Calu3 (cell line): ENCODE data around the gene KAT14. TPM values are rescaled to one million over a fixed set of nuclear protein-coding genes. Genes with fewer than 3 reads are reported as not detected.
"Not testable (repeated sequence)": the region's sequence is repeated elsewhere in the genome, so short reads cannot be mapped to it uniquely, and the experiment has no call there.

Source experiments
- Bru-seq: library from RNA; stranded (reverse); fragments of 400-500 nt; gene quantifications from one replicate; lab custom pipeline; 2021; lab: Mats Ljungman, UMichigan
- BruChase-seq, 2 experiments: library from RNA; stranded (reverse); fragments of 400-500 nt; gene quantifications; one replicate each; lab custom pipeline; 2021; lab: Mats Ljungman, UMichigan
- BruUV-seq: library from RNA; stranded (reverse); fragments of 400-500 nt; replicated peaks from 2 replicates; lab custom pipeline; 2021; lab: Mats Ljungman, UMichigan
- CTCF ChIA-PET: fragments of 300-600 bp; sonication (Branson Sonifier 250); formaldehyde crosslinking; loops from one replicate; lab custom pipeline; 2022; ENCODE audit warnings: antibody characterized with exemption; lab: Charles Lee
- DNase-seq: peaks from one replicate; pipeline ENCODE4 v3.0.0; 2022
- H3K27ac Mint-ChIP-seq: one replicate; pipeline ENCODE4 v1.8.0; 2022; ENCODE audit warnings: mixed read lengths; ENCODE audit not compliant: unreplicated experiment
- H3K27me3 Mint-ChIP-seq: one replicate; pipeline ENCODE4 v1.8.0; 2022; ENCODE audit warnings: mixed read lengths; ENCODE audit not compliant: unreplicated experiment
- H3K36me3 Mint-ChIP-seq: one replicate; pipeline ENCODE4 v1.8.0; 2022; ENCODE audit warnings: mild to moderate bottlenecking, moderate library complexity, mixed read lengths; ENCODE audit not compliant: insufficient read depth, unreplicated experiment
- H3K4me1 Mint-ChIP-seq: one replicate; pipeline ENCODE4 v1.8.0; 2022; ENCODE audit warnings: mild to moderate bottlenecking, low read depth, mixed read lengths; ENCODE audit not compliant: unreplicated experiment
- H3K4me3 Mint-ChIP-seq: one replicate; pipeline ENCODE4 v1.8.0; 2022; ENCODE audit warnings: mild to moderate bottlenecking, low read depth, moderate library complexity, mixed read lengths; ENCODE audit not compliant: unreplicated experiment
- H3K9me3 Mint-ChIP-seq: one replicate; pipeline ENCODE4 v1.8.0; 2022; ENCODE audit warnings: low read depth, mixed read lengths; ENCODE audit not compliant: unreplicated experiment
- intact Hi-C: fragments of 100-400 bp; cut with micrococcal nuclease; formaldehyde crosslinking; loops from one replicate; pipeline ENCODE4 v1.10.0; 2022; ENCODE audit not compliant: unreplicated experiment
- long read RNA-seq: library from polyadenylated mRNA; stranded (forward); transcript quantifications from one replicate; pipeline ENCODE4 v2.0.0, GENCODE V29; 2022
- total RNA-seq: library from RNA; stranded (reverse); gene quantifications from 2 replicates; pipeline ENCODE4 v1.2.3, GENCODE V29; 2022
- TF ChIP-seq, protein P1 (sequence below): fragments of 200-600 bp; IDR thresholded peaks from one replicate; pipeline ENCODE4 v1.8.0; 2022; ENCODE audit warnings: antibody characterized with exemption; ENCODE audit not compliant: unreplicated experiment

Gene KAT14
- total RNA-seq (3.1 and 4.4 TPM in 2 replicates), Bru-seq, nascent RNA (percentile 44 among the genes with signal in this experiment), BruChase-seq, experiment 1, labeled RNA remaining after a 6-hour chase (percentile 35 among the genes with signal in this experiment), BruChase-seq, experiment 2, labeled RNA remaining after a 2-hour chase (percentile 39 among the genes with signal in this experiment)
- long read RNA-seq, partial matches to known transcripts: 0 of 4 reads
- long read RNA-seq, other reads (novel, unspliced or antisense): 4 of 4 reads

DNA sequence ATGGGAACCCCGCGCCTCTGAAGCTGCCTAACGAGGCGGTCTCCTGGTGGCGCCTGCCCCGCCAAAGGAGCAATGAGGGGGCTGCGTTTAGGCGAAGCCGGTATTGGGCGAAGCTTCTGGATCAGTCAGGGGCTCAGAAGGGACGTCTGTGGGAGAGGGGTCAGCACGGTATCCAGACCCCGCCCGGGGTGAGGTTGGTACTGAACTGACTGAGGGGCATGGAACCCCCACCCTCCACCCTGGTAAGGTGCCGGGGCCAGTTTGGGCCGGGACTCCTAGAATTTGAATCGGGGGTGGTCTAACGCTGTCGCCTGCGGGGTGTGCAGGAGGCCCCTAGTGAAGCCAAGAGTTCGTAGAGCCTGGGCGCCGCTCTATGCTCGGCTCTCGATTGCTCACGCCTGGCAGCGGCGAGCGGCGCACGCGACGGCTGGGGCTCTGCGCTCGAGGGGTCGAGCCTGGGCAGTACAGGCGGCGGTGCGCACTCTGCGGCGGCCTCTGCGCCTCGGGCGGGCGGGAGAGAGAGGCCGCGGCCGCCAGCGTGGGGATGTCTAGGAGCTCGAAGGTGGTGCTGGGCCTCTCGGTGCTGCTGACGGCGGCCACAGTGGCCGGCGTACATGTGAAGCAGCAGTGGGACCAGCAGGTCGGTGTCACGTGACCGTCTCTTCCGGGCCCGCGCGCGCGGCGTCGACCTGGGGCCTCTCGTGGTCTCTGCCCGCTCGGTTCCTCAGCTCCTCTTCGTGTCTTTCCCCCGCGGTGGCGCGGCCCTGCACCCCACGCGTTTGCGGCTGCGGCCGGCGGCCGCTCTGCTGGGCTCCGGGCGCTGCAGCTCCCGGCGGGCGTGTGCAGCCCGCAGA is at the start of gene KAT14, which contains the start of gene PET117:
Gene KAT14 (plus strand): TSS at position 452 of the 854 bp plus-strand sequence. CDS start 4,798 bp downstream, outside the sequence.
Gene PET117 (plus strand): TSS at position 452 of the 854 bp plus-strand sequence. CDS start 93 bp downstream, at position 545.
- H3K27me3 Mint-ChIP-seq: no peaks in the 10 kb centered on the region
- intact Hi-C loops: loop anchor here (5.0 to 10.0 kb wide), 2 partner anchors 73 to 140 kb away; no protein-coding TSS in a partner anchor
- H3K4me3 Mint-ChIP-seq: peak within 1 kb of the TSS; percentile 71
- CTCF ChIA-PET: no interaction called here
- TF ChIP-seq, protein P1, sequence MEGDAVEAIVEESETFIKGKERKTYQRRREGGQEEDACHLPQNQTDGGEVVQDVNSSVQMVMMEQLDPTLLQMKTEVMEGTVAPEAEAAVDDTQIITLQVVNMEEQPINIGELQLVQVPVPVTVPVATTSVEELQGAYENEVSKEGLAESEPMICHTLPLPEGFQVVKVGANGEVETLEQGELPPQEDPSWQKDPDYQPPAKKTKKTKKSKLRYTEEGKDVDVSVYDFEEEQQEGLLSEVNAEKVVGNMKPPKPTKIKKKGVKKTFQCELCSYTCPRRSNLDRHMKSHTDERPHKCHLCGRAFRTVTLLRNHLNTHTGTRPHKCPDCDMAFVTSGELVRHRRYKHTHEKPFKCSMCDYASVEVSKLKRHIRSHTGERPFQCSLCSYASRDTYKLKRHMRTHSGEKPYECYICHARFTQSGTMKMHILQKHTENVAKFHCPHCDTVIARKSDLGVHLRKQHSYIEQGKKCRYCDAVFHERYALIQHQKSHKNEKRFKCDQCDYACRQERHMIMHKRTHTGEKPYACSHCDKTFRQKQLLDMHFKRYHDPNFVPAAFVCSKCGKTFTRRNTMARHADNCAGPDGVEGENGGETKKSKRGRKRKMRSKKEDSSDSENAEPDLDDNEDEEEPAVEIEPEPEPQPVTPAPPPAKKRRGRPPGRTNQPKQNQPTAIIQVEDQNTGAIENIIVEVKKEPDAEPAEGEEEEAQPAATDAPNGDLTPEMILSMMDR: no peak
- peaks cover 17% of the 10 kb centered on the region for H3K36me3 Mint-ChIP-seq
- peak within 1 kb of the TSS; percentile 66 for H3K27ac Mint-ChIP-seq
- BruUV-seq: no TSS peak
- DNase-seq: peak; percentile 73
- H3K4me1 Mint-ChIP-seq: peaks cover 17% of the 10 kb centered on the region
- no peaks in the 10 kb centered on the region for H3K9me3 Mint-ChIP-seq

DNA sequence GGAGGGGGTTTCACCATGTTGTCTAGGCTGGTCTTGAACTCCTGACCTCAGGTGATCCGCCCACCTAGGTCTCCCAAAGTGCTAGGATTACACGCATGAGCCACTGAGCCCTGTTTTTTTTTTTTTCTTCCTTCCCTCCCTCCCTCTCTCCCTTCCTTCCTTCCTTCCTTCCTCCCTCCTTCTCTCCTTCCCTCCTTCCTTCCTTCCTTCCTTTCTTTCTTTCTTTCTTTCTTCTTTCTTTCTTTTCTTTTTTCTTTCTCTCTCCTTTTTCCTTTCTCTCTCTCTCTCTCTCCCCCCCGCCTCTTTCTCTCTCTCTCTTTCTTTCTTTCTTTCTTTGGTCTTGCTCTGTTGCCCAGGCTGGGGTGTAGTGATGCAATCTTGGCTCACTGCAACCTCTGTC is 49.4 kb upstream of the KAT14 start:
- BruUV-seq, intact Hi-C loops, H3K4me1 Mint-ChIP-seq, H3K4me3 Mint-ChIP-seq, CTCF ChIA-PET, H3K36me3 Mint-ChIP-seq, H3K27me3 Mint-ChIP-seq, H3K9me3 Mint-ChIP-seq, DNase-seq, H3K27ac Mint-ChIP-seq: not testable (repeated sequence)

GRCh38 chr20:18088841-18089240 is 48.8 kb upstream of the KAT14 start:
- DNase-seq, H3K36me3 Mint-ChIP-seq, intact Hi-C loops, BruUV-seq, H3K27ac Mint-ChIP-seq, H3K4me1 Mint-ChIP-seq, H3K4me3 Mint-ChIP-seq, CTCF ChIA-PET, H3K27me3 Mint-ChIP-seq, H3K9me3 Mint-ChIP-seq: not testable (repeated sequence)

- no TSS peak for BruUV-seq
- DNase-seq: no peak
- intact Hi-C loops: no loop called here
These were observed 47.6 kb upstream of the KAT14 start for GRCh38 chr20:18090044-18090443.

DNA sequence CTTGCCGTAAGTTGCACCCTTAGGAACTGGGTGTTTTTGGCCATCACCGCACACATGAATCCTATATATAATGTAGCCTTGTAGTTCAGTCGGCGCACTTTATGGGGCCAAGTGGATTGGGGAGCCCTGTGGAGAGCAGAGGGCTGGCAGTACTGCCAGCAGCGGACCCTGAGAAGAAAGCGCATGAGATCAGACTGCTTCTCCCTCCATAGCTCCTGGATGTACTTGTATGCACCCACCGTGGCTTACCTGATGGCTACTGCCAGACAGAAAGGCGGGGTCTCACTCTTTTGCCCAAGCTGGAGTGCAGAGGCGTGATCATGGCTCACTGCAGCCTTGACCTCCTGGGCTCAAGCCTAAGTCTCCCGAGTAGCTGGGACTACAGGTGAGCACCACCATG is 47.2 kb upstream of the KAT14 start:
- no TSS peak for BruUV-seq
- no peak for DNase-seq
- intact Hi-C loops: no loop called here
- H3K9me3 Mint-ChIP-seq: no peaks in the 10 kb centered on the region
- CTCF ChIA-PET: no interaction called here
- H3K36me3 Mint-ChIP-seq: no peaks in the 10 kb centered on the region
- no peaks in the 10 kb centered on the region for H3K27me3 Mint-ChIP-seq
- TF ChIP-seq, protein P1: no peak
- H3K4me1 Mint-ChIP-seq: no peaks in the 10 kb centered on the region
- H3K4me3 Mint-ChIP-seq: no peak overlapping the region
- no peak overlapping the region for H3K27ac Mint-ChIP-seq

More at GRCh38 chr20:18090044-18090443, 47.6 kb upstream of the KAT14 start:
- Mint-ChIP-seq H3K27ac (no peak overlapping the region), H3K27me3 (no peaks in the 10 kb centered on the region), H3K9me3 (no peaks in the 10 kb centered on the region), H3K4me1 (no peaks in the 10 kb centered on the region), H3K4me3 (no peak overlapping the region), H3K36me3 (no peaks in the 10 kb centered on the region)
- TF ChIP-seq, protein P1: no peak
- CTCF ChIA-PET: no interaction called here
